Keratinocyte (primary cell): ENCODE data around the gene RALGPS1.

Experiments used
- EZH2 ChIP-seq: IDR thresholded peaks from one replicate; pipeline ENCODE4 v1.6.1; 2012; ENCODE audit warnings: inconsistent platforms, mild to moderate bottlenecking, low read length, moderate library complexity
- TF ChIP-seq, protein P1 (sequence below), 3 experiments: IDR thresholded peaks in 1 of 3; conservative IDR thresholded peaks in 1 of 3; optimal IDR thresholded peaks in 1 of 3; 2 replicates in 2 of 3; 3 replicates in 1 of 3; pipeline versions ENCODE3 to v1.5.1; 2011; ENCODE audit warnings: low read length in 3 of 3, mild to moderate bottlenecking in 3 of 3, moderate library complexity in 2 of 3, control low read depth in 1 of 3, inconsistent platforms in 1 of 3; ENCODE audit not compliant: insufficient read depth in 2 of 3; ENCODE audit errors: extremely low read depth in 1 of 3

DNA sequence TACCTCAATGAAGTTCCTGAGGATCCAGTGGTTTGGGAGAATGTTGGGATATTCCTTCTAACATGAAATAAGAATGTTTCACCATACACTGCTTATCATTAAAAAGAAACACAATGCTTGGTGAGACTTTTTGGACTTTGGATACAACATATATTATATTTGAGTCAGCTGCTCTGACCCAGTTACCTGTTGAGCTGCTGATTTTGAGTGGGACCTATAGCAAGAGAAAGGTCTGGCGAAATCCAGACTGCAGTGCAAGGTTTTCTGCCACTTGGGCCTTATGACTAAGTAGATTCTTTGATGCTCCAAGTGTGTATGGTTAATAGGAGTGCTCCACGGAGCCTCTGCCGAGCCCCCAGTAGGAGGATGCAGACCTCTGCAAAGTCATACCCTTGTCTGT is 10.0 kb upstream of the RALGPS1 start:
- TF ChIP-seq, protein P1, sequence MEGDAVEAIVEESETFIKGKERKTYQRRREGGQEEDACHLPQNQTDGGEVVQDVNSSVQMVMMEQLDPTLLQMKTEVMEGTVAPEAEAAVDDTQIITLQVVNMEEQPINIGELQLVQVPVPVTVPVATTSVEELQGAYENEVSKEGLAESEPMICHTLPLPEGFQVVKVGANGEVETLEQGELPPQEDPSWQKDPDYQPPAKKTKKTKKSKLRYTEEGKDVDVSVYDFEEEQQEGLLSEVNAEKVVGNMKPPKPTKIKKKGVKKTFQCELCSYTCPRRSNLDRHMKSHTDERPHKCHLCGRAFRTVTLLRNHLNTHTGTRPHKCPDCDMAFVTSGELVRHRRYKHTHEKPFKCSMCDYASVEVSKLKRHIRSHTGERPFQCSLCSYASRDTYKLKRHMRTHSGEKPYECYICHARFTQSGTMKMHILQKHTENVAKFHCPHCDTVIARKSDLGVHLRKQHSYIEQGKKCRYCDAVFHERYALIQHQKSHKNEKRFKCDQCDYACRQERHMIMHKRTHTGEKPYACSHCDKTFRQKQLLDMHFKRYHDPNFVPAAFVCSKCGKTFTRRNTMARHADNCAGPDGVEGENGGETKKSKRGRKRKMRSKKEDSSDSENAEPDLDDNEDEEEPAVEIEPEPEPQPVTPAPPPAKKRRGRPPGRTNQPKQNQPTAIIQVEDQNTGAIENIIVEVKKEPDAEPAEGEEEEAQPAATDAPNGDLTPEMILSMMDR (optimal IDR thresholded peaks at IDR 0.05 in 1 of 3, IDR thresholded peaks at IDR 0.05 in 1 of 3, conservative IDR thresholded peaks at IDR 0.05 in 1 of 3; ENCODE audit: extremely low read depth in 1 of 3, insufficient read depth in 2 of 3, low read length in 3 of 3), result no peak
- TF ChIP-seq EZH2, result no peak
